Skin epidermis (tissue), 12 donors: ENCODE measurements around the gene MANF.
"Not testable (repeated sequence)": the region's sequence is repeated elsewhere in the genome, so short reads cannot be mapped to it uniquely, and the experiment has no call there.

ENCODE experiments used
- H3K27ac ChIP-seq, 21 experiments: fragments of 200-600 bp; sonication (generic) in 11 of 21; one replicate each; pipeline ENCODE4 v1.5.0; 2020; ENCODE audit warnings: mild to moderate bottlenecking in 3 of 21, inconsistent platforms in 2 of 21, moderate library complexity in 2 of 21
- H3K4me3 ChIP-seq, 7 experiments: fragments of 200-600 bp; sonication (generic) in 2 of 7; one replicate each; pipeline ENCODE4 v1.5.0; 2020; ENCODE audit warnings: inconsistent platforms in 2 of 7, mild to moderate bottlenecking in 2 of 7, moderate library complexity in 1 of 7

The MANF gene

GRCh38 chr3:51368276-51368675 is 16.8 kb upstream of the MANF start:
- H3K4me3 ChIP-seq, H3K27ac ChIP-seq: not testable (repeated sequence)

GRCh38 chr3:51371943-51372557 is 13.0 kb upstream of the MANF start:
- no peak overlapping the region for H3K4me3 ChIP-seq
- H3K27ac ChIP-seq, result no peak overlapping the region

GRCh38 chr3:51373658-51374421 is 11.3 kb upstream of the MANF start:
- no peak overlapping the region for H3K4me3 ChIP-seq
- H3K27ac ChIP-seq, result no peak overlapping the region

GRCh38 chr3:51374456-51374855 is 10.6 kb upstream of the MANF start:
- Histone ChIP-seq H3K27ac (no peak overlapping the region), H3K4me3 (no peak overlapping the region)

GRCh38 chr3:51375136-51375535 is 10.0 kb upstream of the MANF start:
- no peak overlapping the region for H3K27ac ChIP-seq
- H3K4me3 ChIP-seq, result no peak overlapping the region

GRCh38 chr3:51375571-51375970 is 9.5 kb upstream of the MANF start:
- H3K27ac ChIP-seq, result no peak overlapping the region
- no peak overlapping the region for H3K4me3 ChIP-seq

- H3K4me3 ChIP-seq, result no peak overlapping the region
Observed at GRCh38 chr3:51378065-51378464, 7.0 kb upstream of the MANF start.

GRCh38 chr3:51378726-51379125 is 6.4 kb upstream of the MANF start:
- no peak overlapping the region for H3K4me3 ChIP-seq
- H3K27ac ChIP-seq, result no peak overlapping the region

More at GRCh38 chr3:51378065-51378464, 7.0 kb upstream of the MANF start:
- H3K27ac ChIP-seq, result no peak overlapping the region

- no peak overlapping the region for H3K27ac ChIP-seq
- no peak overlapping the region for H3K4me3 ChIP-seq
Observed at GRCh38 chr3:51379301-51379700, 5.8 kb upstream of the MANF start.

- no peak overlapping the region for H3K27ac ChIP-seq
- H3K4me3 ChIP-seq, result no peak overlapping the region
Observed at GRCh38 chr3:51379746-51380455, 5.2 kb upstream of the MANF start.

- no peak overlapping the region for H3K27ac ChIP-seq
- H3K4me3 ChIP-seq, result no peak overlapping the region
Observed at GRCh38 chr3:51380601-51381332, 4.3 kb upstream of the MANF start.

- Histone ChIP-seq H3K4me3 (no peak overlapping the region), H3K27ac (no peak overlapping the region)
Observed at GRCh38 chr3:51381333-51381705, 3.8 kb upstream of the MANF start.

- H3K27ac ChIP-seq, result no peak overlapping the region
- H3K4me3 ChIP-seq, result no peak overlapping the region
Observed at GRCh38 chr3:51382076-51382745, 2.9 kb upstream of the MANF start.

- H3K27ac ChIP-seq, result peak overlapping the region in 1 of 21 experiments; percentile 96
- H3K4me3 ChIP-seq, result no peak overlapping the region
Observed at GRCh38 chr3:51382947-51383578, 2.0 kb upstream of the MANF start.

GRCh38 chr3:51384055-51384725 is 901 bp upstream of the MANF start:
- H3K27ac ChIP-seq, result peak overlapping the region; percentile 73 to 98 (median 93)
- H3K4me3 ChIP-seq, result peak overlapping the region; percentile 63 to 93 (median 87)

GRCh38 chr3:51385621-51386091 is 565 bp downstream of the MANF start:
- peak overlapping the region; percentile 63 to 93 (median 87) for H3K4me3 ChIP-seq
- peak overlapping the region; percentile 60 to 96 (median 91) for H3K27ac ChIP-seq

GRCh38 chr3:51386159-51386851 is 1.2 kb downstream of the MANF start:
- Histone ChIP-seq H3K27ac (peak overlapping the region in 18 of 21 experiments; percentile 83 to 96 (median 92)), H3K4me3 (peak overlapping the region; percentile 63 to 93 (median 87))

GRCh38 chr3:51386852-51387229 is 1.8 kb downstream of the MANF start:
- H3K4me3 ChIP-seq, result peak overlapping the region in 5 of 7 experiments; percentile 63 to 92 (median 87)
- peak overlapping the region in 16 of 21 experiments; percentile 0 to 96 (median 69) for H3K27ac ChIP-seq
